BE2C (cell line): ENCODE measurements around the gene NR0B1.

Source experiments
- DNase-seq: peaks from one replicate; pipeline ENCODE4 v3.0.0-alpha.2; 2020
- H3K27me3 ChIP-seq: fragments of 250-450 bp; sonication (Bioruptor Pico); 2 replicates; pipeline ENCODE4 v1.5.1; 2020; ENCODE audit warnings: mild to moderate bottlenecking
- H3K36me3 ChIP-seq: fragments of 250-450 bp; sonication (Bioruptor Pico); 2 replicates; pipeline ENCODE4 v1.5.1; 2020; ENCODE audit warnings: mild to moderate bottlenecking
- H3K4me1 ChIP-seq: fragments of 250-450 bp; sonication (Bioruptor Pico); 2 replicates; pipeline ENCODE4 v1.5.1; 2020
- H3K4me3 ChIP-seq: 2 replicates; pipeline ENCODE4 v1.5.1; 2011; ENCODE audit warnings: low read depth, low read length
- H3K9me3 ChIP-seq: fragments of 250-450 bp; sonication (Bioruptor Pico); 2 replicates; pipeline ENCODE4 v1.5.1; 2020
- TF ChIP-seq, protein P1 (sequence below): IDR thresholded peaks from 2 replicates; pipeline ENCODE4 v1.5.1; 2012; ENCODE audit warnings: mild to moderate bottlenecking, low read depth, low read length

Gene NR0B1

DNA sequence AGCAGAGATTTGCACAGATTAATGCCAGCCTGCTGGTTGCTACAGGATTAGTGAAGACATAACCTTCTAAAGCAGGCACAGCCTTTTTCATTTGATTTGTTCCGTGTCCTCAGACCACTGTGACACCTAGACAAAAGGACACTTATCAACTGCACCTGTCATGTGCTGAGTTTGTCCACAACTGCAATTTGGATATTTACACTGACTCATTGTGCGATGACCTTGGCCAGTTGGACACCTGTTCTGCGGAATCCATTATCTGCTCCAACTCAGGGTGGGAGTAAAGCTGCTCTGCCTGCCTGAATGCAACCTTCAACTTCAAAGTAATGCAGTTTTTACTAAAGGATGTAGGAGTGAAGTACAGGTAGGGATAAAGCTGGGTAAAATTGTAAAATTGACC, 4.1 kb upstream of the NR0B1 start:
- no peak for DNase-seq
- Histone ChIP-seq H3K4me1 (no peaks in the 10 kb centered on the region), H3K27me3 (peaks cover 4% of the 10 kb centered on the region; the same call in 1 of the 2 replicates), H3K36me3 (no peaks in the 10 kb centered on the region), H3K4me3 (no peak overlapping the region), H3K9me3 (no peaks in the 10 kb centered on the region)
- TF ChIP-seq, protein P1, sequence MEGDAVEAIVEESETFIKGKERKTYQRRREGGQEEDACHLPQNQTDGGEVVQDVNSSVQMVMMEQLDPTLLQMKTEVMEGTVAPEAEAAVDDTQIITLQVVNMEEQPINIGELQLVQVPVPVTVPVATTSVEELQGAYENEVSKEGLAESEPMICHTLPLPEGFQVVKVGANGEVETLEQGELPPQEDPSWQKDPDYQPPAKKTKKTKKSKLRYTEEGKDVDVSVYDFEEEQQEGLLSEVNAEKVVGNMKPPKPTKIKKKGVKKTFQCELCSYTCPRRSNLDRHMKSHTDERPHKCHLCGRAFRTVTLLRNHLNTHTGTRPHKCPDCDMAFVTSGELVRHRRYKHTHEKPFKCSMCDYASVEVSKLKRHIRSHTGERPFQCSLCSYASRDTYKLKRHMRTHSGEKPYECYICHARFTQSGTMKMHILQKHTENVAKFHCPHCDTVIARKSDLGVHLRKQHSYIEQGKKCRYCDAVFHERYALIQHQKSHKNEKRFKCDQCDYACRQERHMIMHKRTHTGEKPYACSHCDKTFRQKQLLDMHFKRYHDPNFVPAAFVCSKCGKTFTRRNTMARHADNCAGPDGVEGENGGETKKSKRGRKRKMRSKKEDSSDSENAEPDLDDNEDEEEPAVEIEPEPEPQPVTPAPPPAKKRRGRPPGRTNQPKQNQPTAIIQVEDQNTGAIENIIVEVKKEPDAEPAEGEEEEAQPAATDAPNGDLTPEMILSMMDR = no peak

DNA sequence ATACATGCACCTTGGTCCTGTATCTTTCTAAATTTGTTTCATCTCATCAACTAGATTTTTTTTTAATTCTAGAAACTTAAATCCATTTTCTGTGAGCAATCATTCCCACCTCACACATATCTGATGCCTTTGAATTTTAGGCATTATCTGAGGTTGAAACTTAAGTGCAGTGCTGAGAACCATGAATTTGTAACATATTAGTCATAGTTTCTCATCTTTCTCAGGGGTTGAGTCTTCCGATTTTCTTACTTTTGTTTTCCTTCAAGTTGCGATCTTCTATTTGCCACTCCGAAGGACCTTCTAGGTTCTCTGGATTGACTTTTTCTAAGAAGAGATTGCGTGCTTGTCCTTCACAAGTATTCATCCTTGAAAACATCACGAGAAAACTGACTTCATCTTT, 3.7 kb upstream of the NR0B1 start:
- Histone ChIP-seq H3K36me3 (no peaks in the 10 kb centered on the region), H3K4me1 (no peaks in the 10 kb centered on the region), H3K9me3 (no peaks in the 10 kb centered on the region), H3K27me3 (peaks cover 4% of the 10 kb centered on the region; the same call in 1 of the 2 replicates), H3K4me3 (no peak overlapping the region)
- TF ChIP-seq, protein P1 = no peak
- no peak for DNase-seq

DNA sequence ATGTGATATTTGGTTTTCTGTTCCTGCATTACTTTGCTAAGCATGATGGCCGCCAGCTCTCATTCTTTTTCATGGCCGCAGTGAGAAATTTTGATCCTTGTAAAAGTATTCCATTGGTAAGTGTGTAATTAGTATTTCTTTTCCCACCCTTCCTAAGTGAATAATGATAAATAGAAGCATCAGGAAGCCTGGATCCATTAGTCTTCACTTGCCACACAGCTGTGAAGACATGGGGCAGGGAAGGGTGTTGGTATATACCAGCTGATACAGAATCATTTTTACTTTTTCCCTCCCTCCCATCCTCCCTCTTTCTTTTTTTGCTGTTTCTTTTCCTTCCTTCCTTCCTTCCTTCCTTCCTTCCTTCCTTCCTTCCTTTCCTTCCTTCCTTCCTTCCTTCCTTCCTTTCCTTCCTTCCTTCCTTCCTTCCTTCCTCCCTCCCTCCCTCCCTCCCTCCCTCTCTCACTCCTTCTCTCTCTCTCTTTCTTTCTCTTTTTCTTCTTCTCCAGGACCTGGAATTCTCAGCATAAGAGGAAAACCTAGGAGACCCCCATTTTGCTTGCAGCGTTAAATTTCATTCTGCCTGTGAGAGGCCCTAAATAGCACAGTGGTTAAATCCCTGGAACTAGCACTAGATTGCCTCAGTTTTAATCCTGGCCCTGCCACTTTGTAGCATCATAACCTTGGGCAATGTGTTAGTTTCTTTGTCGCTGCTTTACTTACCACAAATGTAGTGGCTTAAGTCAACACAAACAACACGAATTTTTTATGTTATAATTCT, 1.4 kb upstream of the NR0B1 start:
- Histone ChIP-seq H3K27me3 (peaks cover 4% of the 10 kb centered on the region; the same call in 1 of the 2 replicates), H3K36me3 (no peaks in the 10 kb centered on the region), H3K4me3 (no peak overlapping the region), H3K9me3 (no peaks in the 10 kb centered on the region), H3K4me1 (no peaks in the 10 kb centered on the region)
- no peak for DNase-seq
- TF ChIP-seq, protein P1 = no peak

DNA sequence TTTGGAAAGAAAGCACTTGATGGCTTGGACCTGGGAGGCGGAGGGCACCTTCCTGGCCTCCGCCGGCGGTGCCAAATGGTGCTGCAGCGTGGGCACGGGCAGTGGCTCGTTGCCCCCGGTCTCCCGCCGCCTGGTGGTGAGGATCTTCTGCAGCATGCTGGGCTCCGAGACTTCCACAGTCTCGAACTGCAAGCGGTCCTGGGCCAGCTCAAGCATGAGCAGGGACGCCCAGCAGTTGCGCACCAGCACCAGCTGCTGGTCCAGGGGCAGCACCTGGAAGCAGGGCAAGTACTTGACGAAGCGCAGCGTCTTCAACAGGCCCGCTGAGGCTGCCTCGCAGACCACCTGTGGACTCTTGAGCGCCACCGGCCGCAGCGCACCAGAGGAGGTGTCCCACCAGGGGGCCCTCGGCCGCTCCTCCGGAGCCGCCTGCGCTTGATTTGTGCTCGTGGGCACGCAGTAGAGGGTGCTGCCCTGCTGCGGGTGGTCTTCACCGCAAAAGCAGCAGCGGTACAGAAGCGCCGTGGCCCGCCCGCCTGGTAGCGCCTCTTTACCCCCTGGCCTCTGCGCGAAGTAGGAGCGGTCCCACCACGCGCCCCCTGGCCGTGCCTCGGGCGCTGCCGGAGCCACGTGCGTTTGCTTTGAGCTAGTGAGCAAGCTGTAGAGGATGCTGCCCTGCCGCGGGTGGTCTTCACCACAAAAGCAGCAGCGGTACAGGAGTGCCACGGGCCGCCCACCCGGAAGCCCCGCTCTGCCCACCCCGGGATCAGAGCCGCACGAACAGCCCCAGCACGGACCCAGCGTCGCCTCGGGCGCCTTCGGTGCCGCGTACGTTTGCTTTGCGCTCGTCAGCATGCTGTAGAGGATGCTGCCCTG, 689 bp downstream of the NR0B1 start:
- Histone ChIP-seq H3K9me3 (no peaks in the 10 kb centered on the region), H3K36me3 (no peaks in the 10 kb centered on the region), H3K27me3 (peaks cover 4% of the 10 kb centered on the region; the same call in 1 of the 2 replicates), H3K4me1 (no peaks in the 10 kb centered on the region), H3K4me3 (no peak overlapping the region)
- TF ChIP-seq, protein P1 = no peak
- DNase-seq = peak; percentile 2

DNA sequence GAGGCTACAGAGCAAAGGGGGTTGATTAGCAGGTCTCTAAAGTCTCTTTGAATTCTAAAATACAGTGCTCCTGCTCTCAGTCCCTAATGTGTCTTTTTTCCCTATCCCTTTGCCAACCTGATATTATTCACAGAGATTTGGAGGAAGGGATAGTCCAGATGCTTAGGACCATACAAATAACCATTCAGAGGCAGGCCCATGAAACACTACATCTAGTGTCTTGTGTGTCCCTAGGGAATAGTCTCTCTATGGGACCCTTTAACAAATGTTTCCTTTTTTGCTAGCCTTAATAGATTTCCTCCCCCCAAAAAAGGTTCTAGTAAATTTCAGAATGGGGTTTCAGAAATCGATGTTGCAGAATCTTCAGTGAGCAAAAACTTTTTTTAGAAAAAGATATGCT, 1.7 kb downstream of the NR0B1 start:
- no peak overlapping the region for H3K4me3 ChIP-seq
- no peaks in the 10 kb centered on the region for H3K9me3 ChIP-seq
- DNase-seq = no peak
- TF ChIP-seq, protein P1 = no peak
- no peaks in the 10 kb centered on the region for H3K36me3 ChIP-seq
- H3K27me3 ChIP-seq = peaks cover 4% of the 10 kb centered on the region; the same call in 1 of the 2 replicates
- H3K4me1 ChIP-seq = no peaks in the 10 kb centered on the region
